Measurements from ENCODE around the gene CPNE4.

Gene CPNE4

GRCh38 chr3:131881777-131882176 is 153.0 kb downstream of the CPNE4 start:
- H3K27ac Mint-ChIP-seq: no peak overlapping the region
- H3K9me3 Mint-ChIP-seq: peaks cover 8% of the 10 kb centered on the region
- H3K27me3 Mint-ChIP-seq (ENCODE audit: low read depth, poor library complexity): no peaks in the 10 kb centered on the region
- H3K4me1 Mint-ChIP-seq: no peaks in the 10 kb centered on the region
- TF ChIP-seq CTCF (IDR thresholded peaks at IDR 0.05): no peak
- H3K4me3 Mint-ChIP-seq: no peak overlapping the region
- DNase-seq: no peak
- H3K36me3 Mint-ChIP-seq (ENCODE audit: low read depth): no peaks in the 10 kb centered on the region

- Mint-ChIP-seq H3K36me3 (ENCODE audit: low read depth) (no peaks in the 10 kb centered on the region), H3K27me3 (ENCODE audit: low read depth, poor library complexity) (no peaks in the 10 kb centered on the region), H3K9me3 (no peaks in the 10 kb centered on the region), H3K4me1 (no peaks in the 10 kb centered on the region), H3K4me3 (no peak overlapping the region), H3K27ac (no peak overlapping the region)
- DNase-seq: no peak
- TF ChIP-seq CTCF (IDR thresholded peaks at IDR 0.05): no peak
Measured at GRCh38 chr3:131880948-131881347, 153.9 kb downstream of the CPNE4 start.

- H3K27ac Mint-ChIP-seq: no peak overlapping the region
- no peak overlapping the region for H3K4me3 Mint-ChIP-seq
- no peaks in the 10 kb centered on the region for H3K36me3 Mint-ChIP-seq (ENCODE audit: low read depth)
- H3K4me1 Mint-ChIP-seq: peaks cover 9% of the 10 kb centered on the region
- peaks cover 3% of the 10 kb centered on the region for H3K27me3 Mint-ChIP-seq (ENCODE audit: low read depth, poor library complexity)
- peaks cover 8% of the 10 kb centered on the region for H3K9me3 Mint-ChIP-seq
- TF ChIP-seq CTCF (IDR thresholded peaks at IDR 0.05): no peak
- no peak for DNase-seq
Measured at GRCh38 chr3:131868203-131868602, 166.6 kb downstream of the CPNE4 start.

- Mint-ChIP-seq H3K36me3 (ENCODE audit: low read depth) (no peaks in the 10 kb centered on the region), H3K9me3 (no peaks in the 10 kb centered on the region), H3K27me3 (ENCODE audit: low read depth, poor library complexity) (peaks cover 4% of the 10 kb centered on the region), H3K27ac (no peak overlapping the region), H3K4me3 (no peak overlapping the region), H3K4me1 (no peaks in the 10 kb centered on the region)
- DNase-seq: no peak
- TF ChIP-seq CTCF (IDR thresholded peaks at IDR 0.05): no peak
Measured at GRCh38 chr3:131856171-131856570, 178.6 kb downstream of the CPNE4 start.

GRCh38 chr3:131850223-131850622 is 184.6 kb downstream of the CPNE4 start:
- Mint-ChIP-seq H3K36me3 (ENCODE audit: low read depth) (no peaks in the 10 kb centered on the region), H3K9me3 (no peaks in the 10 kb centered on the region), H3K4me1 (no peaks in the 10 kb centered on the region), H3K4me3 (no peak overlapping the region), H3K27ac (no peak overlapping the region), H3K27me3 (ENCODE audit: low read depth, poor library complexity) (peaks cover 4% of the 10 kb centered on the region)
- no peak for TF ChIP-seq CTCF (IDR thresholded peaks at IDR 0.05)
- no peak for DNase-seq

GRCh38 chr3:131849616-131850015 is 185.2 kb downstream of the CPNE4 start:
- Mint-ChIP-seq H3K4me3 (no peak overlapping the region), H3K36me3 (ENCODE audit: low read depth) (no peaks in the 10 kb centered on the region), H3K27ac (no peak overlapping the region), H3K9me3 (no peaks in the 10 kb centered on the region), H3K4me1 (no peaks in the 10 kb centered on the region), H3K27me3 (ENCODE audit: low read depth, poor library complexity) (peaks cover 3% of the 10 kb centered on the region)
- DNase-seq: no peak
- no peak for TF ChIP-seq CTCF (IDR thresholded peaks at IDR 0.05)
